Measurements from ENCODE around the gene TMEM131L. TPM values are rescaled to one million over a fixed set of nuclear protein-coding genes. Genes with fewer than 3 reads are reported as not detected.

The TMEM131L gene
- total RNA-seq, 1 experiment from 2014 or later, result 14.6 TPM

- Mint-ChIP-seq H3K4me1 (peaks cover 11 to 14% of the 10 kb centered on the region in 2 experiments), H3K9me3 (peaks cover 8% of the 10 kb centered on the region in 2 experiments), H3K27ac (no peak overlapping the region), H3K36me3 (ENCODE audit: insufficient read depth in 1 of 3, low read depth in 3 of 3) (peaks cover 3 to 11% (median 5%) of the 10 kb centered on the region in 3 experiments; a peak in 6 of 7 replicates), H3K27me3 (ENCODE audit: low read depth) (peaks cover 2% of the 10 kb centered on the region; the same call in 1 of the 2 replicates), H3K4me3 (no peak overlapping the region)
- peak; percentile 74 for TF ChIP-seq CTCF (conservative IDR thresholded peaks at IDR 0.05)
- no peak overlapping the region for H4K8ac ChIP-seq (replicated peaks; ENCODE audit: insufficient read length, low read depth, low read length)
- 0 out of 2 replicates have a peak, but pooled peaks cover 4% of the 10 kb centered on the region for H3K4me1 ChIP-seq (ENCODE audit: insufficient read depth, low read length)
- H2AFZ ChIP-seq (ENCODE audit: low read length), result no peak overlapping the region
- no peak overlapping the region for H3K4me2 ChIP-seq (ENCODE audit: insufficient read depth, insufficient read length, low read length)
- H2BK20ac ChIP-seq (ENCODE audit: low read depth, low read length, poor library complexity, severe bottlenecking), result no peak overlapping the region
- H2BK120ac ChIP-seq (ENCODE audit: low read depth, low read length, poor library complexity, severe bottlenecking), result no peak overlapping the region
- WGBS (ENCODE audit: extremely low coverage, insufficient read length, low lambda C conversion rate), result no CpG with 5 or more reads among the region's 6 CpGs
- H3K23ac ChIP-seq (ENCODE audit: insufficient read length, low read depth, low read length), result no peak overlapping the region
- no peak overlapping the region for H2AK5ac ChIP-seq (ENCODE audit: insufficient read length, low read length)
- H4K20me1 ChIP-seq (ENCODE audit: control insufficient read depth, insufficient read depth, insufficient read length), result no peaks in the 10 kb centered on the region
- H2BK15ac ChIP-seq (ENCODE audit: low read depth, low read length), result no peak overlapping the region
- H3K4ac ChIP-seq (ENCODE audit: low read depth, low read length), result no peak overlapping the region
- DNase-seq, result no peak
- H3K9me3 ChIP-seq (ENCODE audit: control insufficient read depth, low read depth, low read length), result no peaks in the 10 kb centered on the region
- no peaks in the 10 kb centered on the region for H3K27me3 ChIP-seq (ENCODE audit: insufficient read depth, low read length)
- H3K79me1 ChIP-seq (ENCODE audit: insufficient read depth, low read depth, low read length, poor library complexity, severe bottlenecking), result no peaks in the 10 kb centered on the region
- no peaks in the 10 kb centered on the region for H3K23me2 ChIP-seq (ENCODE audit: insufficient read length, low read depth, low read length, poor library complexity, severe bottlenecking)
- no peak overlapping the region for H3K56ac ChIP-seq (ENCODE audit: insufficient read length, low read depth, low read length)
- no peak overlapping the region for H3K18ac ChIP-seq (ENCODE audit: insufficient read length, low read depth, low read length)
- no peak overlapping the region for H3K14ac ChIP-seq (ENCODE audit: insufficient read depth, low read length)
- no peak overlapping the region for H3K9ac ChIP-seq (ENCODE audit: extremely low read depth, insufficient read length, low read length)
- H3K27ac ChIP-seq (ENCODE audit: insufficient read length, low read depth, low read length), result no peak overlapping the region
- H2BK5ac ChIP-seq (ENCODE audit: insufficient read length, low read length), result no peak overlapping the region
- no peaks in the 10 kb centered on the region for H3K79me2 ChIP-seq (ENCODE audit: insufficient read depth, low read length)
- no peak overlapping the region for H4K5ac ChIP-seq (ENCODE audit: insufficient read length, low read depth, low read length)
- H2BK12ac ChIP-seq (ENCODE audit: insufficient read length, low read depth, low read length), result no peak overlapping the region
- H4K91ac ChIP-seq (ENCODE audit: insufficient read length, low read depth, low read length), result no peak overlapping the region
- no peak overlapping the region for H3T11ph ChIP-seq (ENCODE audit: low read length)
These were observed 183.4 kb downstream of the TMEM131L start for GRCh38 chr4:153649572-153649991.

Measured in H9 (cell line).